WERI-Rb-1 (cell line): ENCODE results near the gene OR8B2.

ENCODE experiments used
- DNase-seq: peaks from one replicate; pipeline ENCODE4 v3.0.0-alpha.2; 2020
- H3K27ac ChIP-seq: fragments of 250-450 bp; sonication (Bioruptor Pico); 2 replicates; pipeline ENCODE4 v1.5.1; 2020; ENCODE audit warnings: mild to moderate bottlenecking, moderate library complexity
- H3K27me3 ChIP-seq: fragments of 250-450 bp; sonication (Bioruptor Pico); 2 replicates; pipeline ENCODE4 v1.5.1; 2021; ENCODE audit warnings: mild to moderate bottlenecking, low read depth, moderate library complexity; ENCODE audit not compliant: insufficient read depth, severe bottlenecking
- H3K36me3 ChIP-seq: fragments of 250-450 bp; sonication (Bioruptor Pico); 2 replicates; pipeline ENCODE4 v1.5.1; 2020; ENCODE audit warnings: mild to moderate bottlenecking, moderate library complexity
- H3K4me3 ChIP-seq: 2 replicates; pipeline ENCODE4 v1.5.1; 2011; ENCODE audit warnings: low read depth, mild to moderate bottlenecking, control low read depth, low read length
- H3K9me3 ChIP-seq: fragments of 250-450 bp; sonication (Bioruptor Pico); 2 replicates; pipeline ENCODE4 v1.5.1; 2021; ENCODE audit warnings: mild to moderate bottlenecking, moderate library complexity; ENCODE audit not compliant: severe bottlenecking
- CTCF ChIP-seq: IDR thresholded peaks from 2 replicates; pipeline ENCODE4 v1.5.1; 2011; ENCODE audit warnings: low read depth, mild to moderate bottlenecking, control low read depth, inconsistent platforms, low read length

The OR8B2 gene

GRCh38 chr11:124384399-124384798, at the start of gene OR8B2:
Gene OR8B2 (minus strand): TSS chr11:124384499. CDS start chr11:124383343, 1,156 bp downstream.
- Histone ChIP-seq H3K27ac (no peak within 1 kb of the TSS), H3K4me3 (no peak within 1 kb of the TSS), H3K27me3 (no peaks in the 10 kb centered on the region), H3K36me3 (no peaks in the 10 kb centered on the region), H3K9me3 (no peaks in the 10 kb centered on the region)
- no peak for DNase-seq
- TF ChIP-seq CTCF: no peak

DNA sequence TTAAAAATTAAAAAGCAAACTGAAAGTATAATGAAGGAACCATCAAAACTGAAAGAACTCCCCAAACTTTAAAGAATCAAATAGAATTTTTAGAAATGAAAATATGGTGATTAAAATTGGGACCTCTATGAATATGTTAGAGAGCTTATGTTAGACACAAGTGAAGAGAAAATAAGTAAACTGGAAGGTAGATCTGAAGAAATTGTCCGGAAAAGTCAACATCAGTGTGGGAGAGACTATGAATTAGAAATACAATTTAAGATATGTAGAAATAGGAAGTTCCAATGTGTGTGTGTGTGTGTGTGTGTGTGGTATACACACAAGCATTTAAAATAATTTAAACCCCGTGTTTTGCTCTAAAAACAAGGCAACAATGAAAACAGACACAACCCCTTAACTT, 45.3 kb upstream of the OR8B2 start:
- peaks cover 4% of the 10 kb centered on the region for H3K9me3 ChIP-seq
- H3K27me3 ChIP-seq: peaks cover 2% of the 10 kb centered on the region
- TF ChIP-seq CTCF: no peak
- no peak overlapping the region for H3K4me3 ChIP-seq
- H3K36me3 ChIP-seq: no peaks in the 10 kb centered on the region
- H3K27ac ChIP-seq: no peak overlapping the region
- no peak for DNase-seq

GRCh38 chr11:124424384-124424921, 40.2 kb upstream of the OR8B2 start, which contains the start of gene OR8B4:
Gene OR8B4 (minus strand): TSS chr11:124424871. CDS start chr11:124424871, 0 bp downstream.
- H3K36me3 ChIP-seq: no peaks in the 10 kb centered on the region
- H3K27ac ChIP-seq: no peak within 1 kb of the TSS
- peaks cover 2% of the 10 kb centered on the region for H3K27me3 ChIP-seq
- DNase-seq: no peak
- H3K4me3 ChIP-seq: no peak within 1 kb of the TSS
- H3K9me3 ChIP-seq: no peaks in the 10 kb centered on the region
- TF ChIP-seq CTCF: no peak

GRCh38 chr11:124421043-124421442, 36.7 kb upstream of the OR8B2 start:
- Histone ChIP-seq H3K9me3 (no peaks in the 10 kb centered on the region), H3K36me3 (no peaks in the 10 kb centered on the region), H3K27ac (no peak overlapping the region), H3K4me3 (no peak overlapping the region), H3K27me3 (no peaks in the 10 kb centered on the region)
- no peak for DNase-seq
- TF ChIP-seq CTCF: no peak

DNA sequence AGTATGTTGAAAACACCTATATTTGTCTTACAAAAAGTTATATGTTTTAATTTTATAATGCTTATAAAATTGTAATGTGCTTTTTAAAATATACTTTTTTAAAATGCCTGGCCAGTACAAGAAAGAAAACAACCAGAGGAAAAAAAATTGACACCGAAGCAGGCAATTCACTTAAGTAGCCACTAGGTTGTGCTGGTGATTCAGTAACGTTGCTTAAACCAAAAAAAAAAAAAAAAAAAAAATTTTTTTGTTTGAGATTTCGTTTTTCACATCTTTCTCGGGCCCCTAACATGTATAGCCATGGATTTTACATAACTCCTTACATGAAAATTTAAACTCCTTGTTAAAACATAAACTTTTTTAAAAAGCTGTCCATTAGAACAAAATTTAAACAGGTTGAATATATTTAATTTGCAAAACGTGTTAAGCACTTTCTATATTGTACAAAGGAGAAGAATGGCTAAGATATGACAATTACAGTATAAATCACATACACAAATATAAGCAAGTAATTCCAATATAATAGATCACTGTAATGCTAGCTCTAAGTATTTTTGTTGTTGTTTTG, 31.1 kb upstream of the OR8B2 start:
- H3K27ac ChIP-seq: no peak overlapping the region

More for the DNA sequence above, 31.1 kb upstream of the OR8B2 start:
- Histone ChIP-seq H3K4me3 (no peak overlapping the region), H3K9me3 (no peaks in the 10 kb centered on the region), H3K27me3 (no peaks in the 10 kb centered on the region), H3K36me3 (no peaks in the 10 kb centered on the region)
- TF ChIP-seq CTCF: peak; percentile 55; the same call in 1 of the 2 replicates
- no peak for DNase-seq
